Neural progenitor cell (in vitro differentiated cells): ENCODE data around the gene TAS2R46.

Experiments used
- EZH2 ChIP-seq: fragments of 200-600 bp; sonication (generic); IDR thresholded peaks from 2 replicates; pipeline ENCODE4 v1.6.1; 2017; ENCODE audit warnings: antibody characterized with exemption, mild to moderate bottlenecking, moderate library complexity
- EZH2phosphoT487 ChIP-seq: fragments of 200-600 bp; sonication (generic); IDR thresholded peaks from 2 replicates; pipeline ENCODE4 v1.6.1; 2017; ENCODE audit warnings: antibody characterized with exemption
- TF ChIP-seq, protein P1 (sequence below): fragments of 200-600 bp; sonication (generic); IDR thresholded peaks from 2 replicates; pipeline ENCODE4 v1.5.1; 2017; ENCODE audit warnings: antibody characterized with exemption, mild to moderate bottlenecking

DNA sequence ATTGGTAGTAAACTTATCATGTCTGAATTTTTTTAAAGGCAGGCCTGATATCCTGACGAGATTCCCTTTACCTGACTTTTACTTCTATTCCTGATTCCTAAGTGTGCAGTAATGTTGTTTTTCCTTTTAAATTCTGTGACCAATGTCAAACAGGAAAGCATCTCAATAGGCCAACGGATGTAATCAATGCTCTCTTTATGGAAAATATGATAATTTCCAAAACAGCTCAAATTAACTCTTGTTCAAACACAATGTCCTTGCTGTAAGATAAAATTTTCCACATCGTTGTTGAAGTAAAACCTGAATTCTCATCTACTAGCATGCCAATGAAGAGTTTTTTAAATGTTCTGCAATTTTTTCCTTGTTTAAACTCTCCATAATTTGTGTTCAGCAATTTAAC, 22.9 kb downstream of the TAS2R46 start:
- TF ChIP-seq, protein P1, sequence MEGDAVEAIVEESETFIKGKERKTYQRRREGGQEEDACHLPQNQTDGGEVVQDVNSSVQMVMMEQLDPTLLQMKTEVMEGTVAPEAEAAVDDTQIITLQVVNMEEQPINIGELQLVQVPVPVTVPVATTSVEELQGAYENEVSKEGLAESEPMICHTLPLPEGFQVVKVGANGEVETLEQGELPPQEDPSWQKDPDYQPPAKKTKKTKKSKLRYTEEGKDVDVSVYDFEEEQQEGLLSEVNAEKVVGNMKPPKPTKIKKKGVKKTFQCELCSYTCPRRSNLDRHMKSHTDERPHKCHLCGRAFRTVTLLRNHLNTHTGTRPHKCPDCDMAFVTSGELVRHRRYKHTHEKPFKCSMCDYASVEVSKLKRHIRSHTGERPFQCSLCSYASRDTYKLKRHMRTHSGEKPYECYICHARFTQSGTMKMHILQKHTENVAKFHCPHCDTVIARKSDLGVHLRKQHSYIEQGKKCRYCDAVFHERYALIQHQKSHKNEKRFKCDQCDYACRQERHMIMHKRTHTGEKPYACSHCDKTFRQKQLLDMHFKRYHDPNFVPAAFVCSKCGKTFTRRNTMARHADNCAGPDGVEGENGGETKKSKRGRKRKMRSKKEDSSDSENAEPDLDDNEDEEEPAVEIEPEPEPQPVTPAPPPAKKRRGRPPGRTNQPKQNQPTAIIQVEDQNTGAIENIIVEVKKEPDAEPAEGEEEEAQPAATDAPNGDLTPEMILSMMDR: no peak
- TF ChIP-seq EZH2 (no peak), EZH2phosphoT487 (no peak)
